NCI-H1436 (cell line): ENCODE data around the gene ASTN2.

Experiments used
- DNase-seq: peaks from one replicate; lab custom pipeline; 2025; lab: John Stamatoyannopoulos, UW

Gene ASTN2

GRCh38 chr9:116958881-116959280 lies 456.0 kb downstream of the ASTN2 start:
- DNase-seq: no peak

DNA sequence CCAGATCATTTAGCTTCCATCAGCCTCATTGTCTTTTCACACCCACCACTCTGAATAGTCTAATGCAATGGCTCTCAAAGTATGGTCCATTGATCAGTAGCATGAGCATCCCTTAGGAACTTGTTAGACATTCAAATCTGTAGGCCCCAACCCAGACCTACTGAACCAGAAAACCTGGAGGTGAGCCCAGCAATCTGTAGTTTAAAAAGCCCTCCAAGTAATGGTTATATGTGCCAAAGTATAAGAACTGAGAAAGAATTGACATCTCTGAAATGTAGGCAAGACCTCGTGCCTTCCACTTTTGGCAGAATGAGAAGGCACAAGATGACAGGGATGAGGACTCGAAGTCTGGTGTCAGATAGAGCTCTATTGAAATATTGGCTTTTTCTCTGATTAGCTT lies 460.1 kb downstream of the ASTN2 start:
- no peak for DNase-seq

GRCh38 chr9:116953271-116953670 lies 461.6 kb downstream of the ASTN2 start:
- no peak for DNase-seq

DNA sequence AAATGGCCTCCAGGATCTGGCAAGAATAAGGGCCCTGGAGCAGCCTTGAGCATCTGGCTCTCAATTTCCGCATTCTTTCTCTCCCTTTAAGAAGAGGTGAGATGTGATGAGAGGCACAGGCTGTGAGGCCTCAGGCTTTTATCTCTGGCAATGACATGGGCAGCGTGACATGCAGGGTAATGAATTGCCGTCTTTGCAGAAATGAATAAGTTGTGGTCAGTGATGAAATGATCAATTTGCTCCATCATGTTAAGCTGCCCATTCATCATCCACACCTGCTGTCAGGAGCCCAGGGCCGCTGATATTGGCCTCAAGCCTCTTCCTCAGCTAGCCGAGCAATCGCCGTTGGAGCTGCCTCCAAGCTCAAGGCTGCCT lies 462.4 kb downstream of the ASTN2 start:
- no peak for DNase-seq

DNA sequence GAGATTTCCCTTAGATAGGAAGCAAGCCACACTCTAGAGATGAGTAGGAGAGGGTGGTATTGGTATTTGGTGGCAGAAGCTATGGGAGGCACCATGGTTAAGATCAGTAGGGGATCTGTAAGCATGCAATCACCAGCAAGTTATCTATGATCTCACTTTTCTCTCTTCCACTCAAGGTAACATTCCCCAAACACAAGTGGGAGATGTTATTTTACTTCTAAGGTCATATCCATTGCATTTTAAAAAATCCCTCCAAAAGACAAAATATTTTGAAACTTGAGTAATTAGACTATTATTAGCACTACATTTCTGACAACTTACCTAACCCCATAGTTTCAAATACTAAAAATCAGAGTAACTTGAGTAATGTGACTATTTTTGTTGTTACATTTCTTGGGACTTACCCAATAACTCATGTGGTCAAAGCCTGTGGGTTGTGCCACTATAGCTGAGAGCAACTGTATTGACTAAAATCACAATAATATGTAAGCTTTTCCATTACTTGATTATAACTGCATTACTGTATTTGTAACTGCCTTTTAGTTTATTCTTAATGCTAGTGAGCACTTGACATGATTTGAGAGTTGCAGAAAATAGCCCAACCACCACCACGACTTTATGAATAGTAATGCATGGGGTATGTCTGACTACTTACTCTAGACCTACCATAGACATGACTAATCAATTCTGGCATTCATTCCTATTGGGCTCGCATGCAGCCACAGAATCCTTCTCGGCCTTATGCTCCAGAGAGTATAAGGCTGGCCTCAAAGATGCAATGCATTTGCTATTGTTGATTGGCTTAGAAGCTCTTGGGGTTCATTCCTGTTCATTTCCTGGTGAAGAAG lies 463.0 kb downstream of the ASTN2 start:
- DNase-seq: no peak

DNA sequence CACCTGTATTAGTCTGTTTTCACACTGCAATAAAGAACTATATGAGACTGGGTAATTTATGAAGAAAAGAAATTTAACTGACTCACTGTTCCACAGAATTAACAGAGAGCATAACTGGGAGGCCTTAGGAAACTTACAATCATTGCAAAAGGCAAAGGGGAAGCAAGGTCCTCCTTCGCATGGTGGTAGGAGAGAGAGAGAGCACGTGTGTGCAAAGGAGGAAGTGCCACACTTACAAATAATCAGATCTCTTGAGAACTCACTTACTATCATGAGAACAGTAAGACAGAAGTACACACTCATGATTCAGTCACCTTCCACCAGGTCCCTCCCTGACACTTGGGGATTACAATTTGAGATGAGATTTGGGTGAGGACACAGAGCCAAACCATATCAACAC lies 469.0 kb downstream of the ASTN2 start:
- DNase-seq: no peak

- DNase-seq: no peak
These were observed 469.9 kb downstream of the ASTN2 start for GRCh38 chr9:116944714-116945534.

GRCh38 chr9:116943970-116944369 lies 470.9 kb downstream of the ASTN2 start:
- no peak for DNase-seq

DNA sequence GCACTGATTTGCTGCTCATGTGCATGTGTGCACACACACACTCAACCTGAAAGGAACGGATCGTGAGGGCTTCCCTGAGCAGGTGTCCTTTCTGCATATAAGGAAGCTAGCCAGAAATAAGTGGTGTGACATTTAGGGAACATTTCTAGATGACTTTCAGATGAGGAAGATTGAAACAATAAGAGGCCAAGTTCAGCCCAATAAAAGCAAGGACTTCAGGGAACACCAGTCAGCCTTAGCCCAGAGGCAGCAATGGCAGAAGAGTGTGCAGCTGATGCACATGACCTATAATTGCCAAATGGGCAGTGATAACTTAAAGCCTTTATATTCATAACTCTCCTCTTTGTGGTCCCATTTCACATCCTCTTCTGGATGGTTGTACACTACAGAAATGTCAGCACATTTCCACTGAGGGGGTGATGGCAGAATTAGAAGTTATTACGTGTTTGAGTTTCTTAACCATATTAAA lies 472.2 kb downstream of the ASTN2 start:
- no peak for DNase-seq

DNA sequence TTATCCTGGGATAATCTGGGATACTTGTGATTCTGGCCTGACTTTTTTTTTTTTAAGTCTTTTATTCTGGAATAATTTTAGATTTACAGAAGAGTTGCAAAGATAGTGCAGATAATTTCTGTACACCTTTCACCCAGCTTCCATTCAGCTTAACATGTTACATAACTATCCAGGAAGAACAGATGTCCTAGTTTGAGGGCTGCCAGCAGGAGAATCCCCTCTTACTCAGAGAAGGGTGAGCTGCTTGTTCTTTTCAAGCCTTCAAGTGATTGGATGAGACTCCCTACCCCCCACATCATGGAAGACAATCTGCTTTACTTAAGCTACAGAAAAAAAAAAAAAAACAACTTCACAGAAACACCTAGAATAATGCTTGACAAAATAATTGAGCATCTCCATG lies 473.6 kb downstream of the ASTN2 start:
- no peak for DNase-seq

DNA sequence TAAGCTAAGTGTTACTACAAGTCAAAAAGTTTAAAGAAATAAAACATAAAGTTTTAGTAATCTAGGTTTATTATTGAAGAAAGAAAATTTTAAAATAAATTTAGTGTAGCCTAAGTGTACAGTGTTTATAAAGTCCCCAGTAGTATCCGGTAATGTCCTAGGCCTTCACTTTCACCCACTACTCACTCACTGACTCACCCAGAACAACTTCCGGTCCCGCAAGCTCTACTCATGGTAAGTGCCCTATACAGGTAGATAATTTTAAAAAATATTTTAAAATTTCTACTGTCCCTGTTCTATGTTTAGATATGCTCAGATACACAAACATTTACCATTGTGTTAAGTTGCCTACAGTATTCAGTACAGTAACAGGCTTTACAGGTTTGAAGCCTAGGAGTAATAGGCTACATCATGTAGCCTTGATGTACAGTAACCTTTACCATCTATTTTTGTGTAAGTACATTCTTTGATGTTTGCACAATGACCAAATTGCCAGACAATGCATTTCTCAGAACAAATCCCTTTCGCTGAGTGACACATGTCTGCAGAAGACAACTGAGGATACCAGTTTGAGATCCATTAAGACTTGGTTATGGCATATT lies 474.1 kb downstream of the ASTN2 start:
- no peak for DNase-seq

GRCh38 chr9:116939614-116940013 lies 475.2 kb downstream of the ASTN2 start:
- no peak for DNase-seq

- DNase-seq: no peak
These were observed 475.7 kb downstream of the ASTN2 start for GRCh38 chr9:116939161-116939560.

DNA sequence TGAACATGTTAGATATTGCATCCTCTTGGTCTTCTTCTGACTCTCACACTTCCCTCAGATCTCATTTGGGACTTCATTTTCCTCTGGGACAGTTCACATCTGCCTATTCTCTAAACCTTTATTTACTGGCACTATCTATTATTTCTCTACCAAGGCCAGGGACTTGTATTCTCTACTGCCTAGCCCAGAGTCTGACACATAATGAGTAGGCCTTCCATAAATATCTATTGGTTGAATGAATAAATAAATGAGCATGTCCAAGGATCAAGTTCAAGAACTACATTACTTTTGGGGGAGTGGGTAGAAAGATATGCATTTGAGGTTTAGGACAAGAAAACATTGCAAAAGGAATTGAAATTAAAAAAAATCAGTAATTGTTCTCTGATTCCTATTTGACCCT lies 477.5 kb downstream of the ASTN2 start:
- no peak for DNase-seq

GRCh38 chr9:116935149-116935897 lies 479.5 kb downstream of the ASTN2 start:
- no peak for DNase-seq

GRCh38 chr9:116934131-116934530 lies 480.7 kb downstream of the ASTN2 start:
- DNase-seq: no peak

- no peak for DNase-seq
These were observed 481.6 kb downstream of the ASTN2 start for GRCh38 chr9:116933251-116933650.

GRCh38 chr9:116929621-116930020 lies 485.2 kb downstream of the ASTN2 start:
- no peak for DNase-seq

DNA sequence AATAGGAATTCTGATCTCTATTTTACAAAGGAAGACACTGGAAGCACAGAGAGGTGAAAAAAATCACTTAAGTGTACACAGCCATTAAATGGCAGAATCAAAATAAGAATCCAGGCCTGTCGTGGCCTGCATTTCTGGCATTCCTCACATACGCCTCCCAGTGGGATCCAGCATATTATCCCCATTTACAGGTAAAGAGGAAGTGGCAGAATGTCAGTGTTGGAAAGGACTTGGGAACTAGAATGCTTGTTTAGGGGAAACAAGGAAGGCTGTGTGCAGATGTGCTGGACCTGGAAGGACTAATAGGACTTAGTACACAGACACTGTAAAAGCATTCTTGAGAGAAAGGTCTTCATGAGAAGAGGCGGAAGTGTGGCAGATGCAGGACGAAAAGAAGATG lies 486.0 kb downstream of the ASTN2 start:
- DNase-seq: no peak

DNA sequence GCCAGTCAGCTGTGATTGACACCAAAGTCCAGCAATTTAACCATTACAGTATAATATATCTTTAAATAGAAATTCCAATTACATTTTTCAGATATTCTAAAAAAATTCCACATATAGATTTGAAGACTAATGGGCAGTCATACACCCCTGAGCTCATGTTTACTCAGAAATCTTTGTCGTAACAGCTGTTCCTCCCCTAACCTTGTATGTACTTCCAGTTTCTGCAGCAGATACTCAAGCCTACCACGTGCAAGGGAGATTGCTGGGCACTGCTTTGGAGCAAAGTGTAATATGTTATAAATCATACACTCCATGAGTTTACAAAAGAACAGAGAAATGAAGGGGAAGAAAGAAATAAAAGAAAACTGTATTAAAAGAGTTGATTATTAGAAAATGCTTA lies 486.6 kb downstream of the ASTN2 start:
- DNase-seq: no peak

GRCh38 chr9:116927726-116928125 lies 487.1 kb downstream of the ASTN2 start:
- no peak for DNase-seq

DNA sequence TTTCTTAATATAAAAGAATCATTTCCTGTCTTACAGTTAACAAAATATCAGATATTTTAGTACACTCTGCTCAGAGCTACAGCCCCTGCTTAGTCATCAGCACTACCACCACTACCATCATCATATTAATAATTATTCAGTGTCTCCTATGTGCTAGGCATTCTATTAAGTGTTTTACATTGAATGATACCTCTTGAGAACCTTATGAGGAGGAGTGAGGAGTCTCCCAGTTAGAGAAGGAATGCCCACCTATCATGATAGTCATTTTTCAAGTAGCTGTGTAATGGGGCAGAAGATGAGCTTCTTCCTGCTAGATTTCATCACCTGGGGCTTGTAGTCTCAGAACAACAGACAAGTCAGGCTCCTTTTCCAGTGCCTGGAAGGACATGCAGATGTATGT lies 489.7 kb downstream of the ASTN2 start:
- DNase-seq: no peak
